ENCODE results near the gene KLF9.

Gene KLF9

GRCh38 chr9:70355801-70356200 is 58.7 kb downstream of the KLF9 start:
- no peak for DNase-seq (ENCODE audit: low spot score)

- peak; percentile 49 for DNase-seq (ENCODE audit: low spot score)
Observed at GRCh38 chr9:70352802-70353201, 61.7 kb downstream of the KLF9 start.

GRCh38 chr9:70352356-70352755 is 62.1 kb downstream of the KLF9 start:
- no peak for DNase-seq (ENCODE audit: low spot score)

GRCh38 chr9:70347046-70347445 is 67.4 kb downstream of the KLF9 start:
- DNase-seq (ENCODE audit: low spot score), result no peak

GRCh38 chr9:70340572-70340971 is 73.9 kb downstream of the KLF9 start:
- DNase-seq (ENCODE audit: low spot score), result peak; percentile 58
